Esophagus muscularis mucosa (tissue), 4 donors: ENCODE results near the gene TEX14. TPM values are rescaled to one million over a fixed set of nuclear protein-coding genes. Genes with fewer than 3 reads are reported as not detected.
"Not testable (repeated sequence)": the region's sequence is repeated elsewhere in the genome, so short reads cannot be mapped to it uniquely, and the experiment has no call there.

Source experiments
- DNase-seq: peaks from one replicate; pipeline ENCODE4 v3.0.0-alpha.2; 2017; ENCODE audit errors: extremely low spot score
- H3K27ac ChIP-seq, 4 donors: fragments of 200-600 bp; sonication (generic); replicated peaks in 1 of 4; 1 replicate in 3 of 4; 2 replicates in 1 of 4; pipeline ENCODE4 v1.5.1; 2016 to 2019; ENCODE audit warnings: mild to moderate bottlenecking in 1 of 4
- H3K27me3 ChIP-seq, 4 donors: fragments of 200-600 bp; sonication (generic); one replicate each; pipeline versions ENCODE4 v1.5.1 to v1.6.0; 2016 to 2019
- H3K36me3 ChIP-seq, 4 donors: fragments of 200-600 bp; sonication (generic); one replicate each; pipeline ENCODE4 v1.5.1; 2016 to 2019
- H3K4me1 ChIP-seq, 4 donors: fragments of 200-600 bp; sonication (generic); one replicate each; pipeline ENCODE4 v1.5.1; 2016 to 2019
- H3K4me3 ChIP-seq, 4 donors: fragments of 200-600 bp; sonication (generic); 1 replicate in 2 of 4; 2 replicates in 2 of 4; pipeline ENCODE4 v1.5.1; 2016 to 2019; ENCODE audit warnings: mild to moderate bottlenecking in 4 of 4, moderate library complexity in 1 of 4
- H3K9me3 ChIP-seq, 4 donors: fragments of 200-600 bp; sonication (generic); 1 replicate in 3 of 4; 2 replicates in 1 of 4; pipeline ENCODE4 v1.5.1; 2016 to 2019
- CTCF ChIP-seq, 3 experiments: fragments of 200-600 bp in 2 of 3; fragments of 450-650 bp in 1 of 3; sonication (generic) in 2 of 3; IDR thresholded peaks; one replicate each; pipeline ENCODE4 v1.5.1; 2017 to 2019; ENCODE audit warnings: antibody characterized with exemption in 3 of 3, mild to moderate bottlenecking in 2 of 3, moderate library complexity in 1 of 3
- EP300 ChIP-seq: sonication (generic); formaldehyde crosslinking; IDR thresholded peaks from one replicate; pipeline ENCODE4 v1.6.1; 2017; ENCODE audit warnings: antibody characterized with exemption
- POLR2A ChIP-seq: fragments of 450-650 bp; IDR thresholded peaks from one replicate; pipeline ENCODE4 v1.6.1; 2017; ENCODE audit warnings: antibody characterized with exemption, moderate library complexity, mild to moderate bottlenecking, low read depth
- POLR2AphosphoS5 ChIP-seq, 2 donors: sonication (generic); formaldehyde crosslinking; IDR thresholded peaks; one replicate each; pipeline ENCODE4 v1.6.1; 2017; ENCODE audit warnings: antibody characterized with exemption in 2 of 2
- WGBS: methylation state at CpG from one replicate; pipeline ENCODE4 v1.1.5; 2018; 5-methylcytosine and 5-hydroxymethylcytosine counted together
- intact Hi-C: fragments of 100-400 bp; cut with DNase I; formaldehyde crosslinking; loops from one replicate; pipeline ENCODE4 v1.15.1; 2023
- total RNA-seq, 4 donors: library from RNA; depleted of rRNA; stranded (reverse); fragments of >200 nt; gene quantifications; one replicate each; pipeline versions ENCODE4 v1.1.0 to v1.2.1, GENCODE V29; 2016

TEX14 gene
- total RNA-seq, 4 donors from 2014 or later = under 0.01 to 0.19 (median 0.11) TPM

DNA sequence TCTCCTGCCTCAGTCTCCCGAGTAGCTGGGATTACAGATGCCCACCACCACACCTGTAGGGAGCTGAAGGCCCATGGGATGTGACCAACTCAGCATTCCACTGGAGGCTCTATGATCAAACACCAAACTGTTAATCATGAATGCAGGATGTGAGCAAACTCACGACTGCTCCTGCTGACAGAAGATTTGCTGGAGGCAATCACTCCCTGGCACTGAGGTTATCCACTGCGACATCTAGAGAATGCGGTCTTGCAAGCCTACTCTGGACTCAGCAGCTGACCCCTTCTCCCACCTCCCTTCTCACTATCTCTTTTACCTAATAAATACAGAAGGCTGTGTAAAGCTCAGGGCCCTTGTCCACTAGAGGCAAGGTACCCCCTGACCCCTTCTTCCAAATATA lies 4.9 kb downstream of the TEX14 start:
- Histone ChIP-seq H3K36me3 (no peaks in the 10 kb centered on the region), H3K9me3 (no peaks in the 10 kb centered on the region), H3K4me3 (no peak overlapping the region), H3K27ac (no peak overlapping the region), H3K27me3 (no peaks in the 10 kb centered on the region), H3K4me1 (peaks cover 0 to 2% (median under 1%) of the 10 kb centered on the region in 4 donors)
- no peak for TF ChIP-seq POLR2A
- TF ChIP-seq EP300 = no peak
- TF ChIP-seq CTCF (IDR thresholded peaks at IDR 0.05) = no peak
- TF ChIP-seq POLR2AphosphoS5 (IDR thresholded peaks at IDR 0.05) = no peak
- intact Hi-C loops = no loop called here
- no peak for DNase-seq
- 75% methylated on average over 4 of the region's 4 CpGs for WGBS

GRCh38 chr17:58684462-58684861 lies 7.4 kb downstream of the TEX14 start:
- 91% methylated on average over 6 of the region's 6 CpGs for WGBS
- H3K36me3 ChIP-seq, H3K27ac ChIP-seq, H3K9me3 ChIP-seq, H3K4me1 ChIP-seq, H3K4me3 ChIP-seq, H3K27me3 ChIP-seq, DNase-seq, intact Hi-C loops: not testable (repeated sequence)

GRCh38 chr17:58684003-58684402 lies 7.8 kb downstream of the TEX14 start:
- intact Hi-C loops = no loop called here
- WGBS = 93% methylated on average over 10 of the region's 10 CpGs
- Histone ChIP-seq H3K4me1 (no peaks in the 10 kb centered on the region), H3K27ac (no peak overlapping the region), H3K4me3 (no peak overlapping the region), H3K27me3 (no peaks in the 10 kb centered on the region), H3K9me3 (no peaks in the 10 kb centered on the region), H3K36me3 (no peaks in the 10 kb centered on the region)
- no peak for DNase-seq
- TF ChIP-seq EP300 (no peak), CTCF (IDR thresholded peaks at IDR 0.05) (no peak), POLR2A (no peak)

DNA sequence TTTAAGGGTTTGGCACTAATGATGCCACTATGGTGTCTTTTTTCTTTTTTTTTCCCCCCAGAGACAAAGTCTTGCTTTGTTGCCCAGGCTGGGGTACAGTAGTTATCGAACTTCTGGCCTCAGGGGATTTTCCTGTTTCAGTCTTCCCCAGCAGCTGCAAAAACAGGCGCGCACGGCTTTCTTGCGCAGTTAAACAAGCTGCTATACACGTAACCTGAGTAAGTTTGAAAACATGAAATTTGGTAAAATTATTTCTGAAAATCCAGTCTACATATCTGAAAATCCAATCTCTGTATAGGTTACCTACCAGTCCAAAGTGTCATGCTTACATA lies 11.8 kb downstream of the TEX14 start:
- Histone ChIP-seq H3K27me3 (peaks cover 0 to 16% (median 0%) of the 10 kb centered on the region in 4 donors), H3K9me3 (no peaks in the 10 kb centered on the region), H3K4me1 (no peaks in the 10 kb centered on the region), H3K4me3 (no peak overlapping the region), H3K27ac (no peak overlapping the region), H3K36me3 (no peaks in the 10 kb centered on the region)
- DNase-seq = no peak
- intact Hi-C loops = no loop called here
- 93% methylated on average over 6 of the region's 6 CpGs for WGBS
- TF ChIP-seq POLR2AphosphoS5 (IDR thresholded peaks at IDR 0.05) (no peak), POLR2A (no peak), EP300 (no peak), CTCF (IDR thresholded peaks at IDR 0.05) (no peak)

GRCh38 chr17:58679263-58680037 lies 12.4 kb downstream of the TEX14 start:
- 55% methylated on average over 12 of the region's 12 CpGs for WGBS
- Histone ChIP-seq H3K27me3 (peaks cover 0 to 16% (median 0%) of the 10 kb centered on the region in 4 donors), H3K36me3 (no peaks in the 10 kb centered on the region), H3K27ac (no peak overlapping the region), H3K4me1 (no peaks in the 10 kb centered on the region), H3K4me3 (no peak overlapping the region), H3K9me3 (no peaks in the 10 kb centered on the region)
- no peak for DNase-seq
- TF ChIP-seq POLR2AphosphoS5 (IDR thresholded peaks at IDR 0.05) (peak in 1 of 2 donors; percentile 28), EP300 (no peak), POLR2A (no peak), CTCF (IDR thresholded peaks at IDR 0.05) (no peak)
- intact Hi-C loops = no loop called here

DNA sequence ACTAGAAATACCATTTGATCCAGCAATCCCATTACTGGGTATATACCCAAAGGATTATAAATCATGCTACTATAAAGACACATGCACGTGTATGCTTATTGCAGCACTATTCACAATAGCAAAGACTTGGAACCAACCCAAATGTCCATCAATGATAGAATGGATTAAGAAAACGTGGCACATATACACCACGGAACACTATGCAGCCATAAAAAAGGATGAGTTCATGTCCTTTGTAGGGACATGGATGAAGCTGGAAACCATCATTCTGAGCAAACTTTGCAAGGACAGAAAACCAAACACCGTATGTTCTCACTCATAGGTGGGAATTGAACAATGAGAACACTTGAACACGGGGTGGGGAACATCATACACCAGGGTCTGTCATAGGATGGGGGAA lies 13.6 kb downstream of the TEX14 start:
- DNase-seq, intact Hi-C loops, H3K4me1 ChIP-seq, H3K27ac ChIP-seq, H3K4me3 ChIP-seq, H3K36me3 ChIP-seq, H3K9me3 ChIP-seq: not testable (repeated sequence)
- WGBS = 84% methylated on average over 5 of the region's 5 CpGs
- peaks cover 0 to 16% (median 0%) of the 10 kb centered on the region in 4 donors for H3K27me3 ChIP-seq
